Right lobe of liver (tissue), 4 donors: ENCODE results near the gene CBFA2T2.

ENCODE experiments used
- POLR2A ChIP-seq: fragments of 450-650 bp; IDR thresholded peaks from one replicate; pipeline ENCODE4 v1.6.1; 2017; ENCODE audit warnings: antibody characterized with exemption, mild to moderate bottlenecking
- TF ChIP-seq, protein P1 (sequence below), 4 donors: fragments of 200-600 bp in 3 of 4; fragments of 450-650 bp in 1 of 4; IDR thresholded peaks; one replicate each; pipeline versions ENCODE4 v1.5.1 to v1.8.0; 2016 to 2022; ENCODE audit warnings: antibody characterized with exemption in 4 of 4, mild to moderate bottlenecking in 2 of 4
- donor health status: DM: no; HTN: no; CAD: no.
- donor health status: DM: no; HTN: no; CAD: no.
- donor health status: DM: no; HTN: yes; CAD: no.

DNA sequence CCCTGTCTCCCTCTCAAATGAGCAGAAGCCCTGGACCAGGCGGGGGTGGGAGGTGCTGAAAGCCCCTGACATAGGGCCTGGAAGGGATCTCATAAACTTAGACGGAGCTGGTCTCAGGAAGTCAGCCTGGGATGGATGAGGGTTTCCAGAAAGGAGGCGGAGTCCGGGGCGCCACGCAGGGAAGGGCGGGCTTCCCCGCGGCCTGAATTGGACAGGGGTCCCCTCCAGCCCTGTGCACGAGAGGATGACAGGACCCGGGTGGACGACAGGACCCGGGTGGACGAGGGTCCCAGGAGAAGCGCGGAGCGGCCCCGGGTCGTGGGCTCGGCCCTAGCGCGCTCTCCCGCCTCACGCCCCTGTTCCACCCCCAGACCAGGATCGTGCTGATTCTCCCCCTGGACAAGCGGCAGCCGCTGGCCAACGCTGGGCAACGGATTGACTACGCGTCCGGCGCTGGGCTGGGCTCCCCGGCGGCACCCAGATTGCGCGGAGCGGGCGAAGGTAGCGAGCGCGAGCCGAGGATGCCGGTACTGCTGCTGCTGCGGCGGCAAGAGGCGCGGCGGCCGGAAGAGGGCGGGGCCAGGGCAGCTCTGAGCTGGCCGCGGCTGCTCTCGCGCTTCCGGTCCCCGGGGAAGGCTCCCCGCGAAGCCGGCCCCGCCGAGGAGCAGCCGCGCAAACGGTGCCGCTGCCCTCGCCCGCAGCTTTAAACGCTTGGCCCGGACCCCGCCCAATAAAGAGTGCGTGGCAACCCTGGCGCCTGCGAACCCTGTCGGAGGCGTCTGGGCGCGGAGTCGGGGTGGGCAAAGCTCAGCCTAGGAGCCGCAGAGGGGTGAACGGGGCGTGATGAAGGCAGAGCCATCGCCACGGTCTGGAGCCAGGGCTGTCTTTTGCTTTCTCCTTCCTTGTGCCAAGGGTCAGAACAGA is 173.5 kb downstream of the CBFA2T2 start:
- peak; percentile 87 for TF ChIP-seq POLR2A
- TF ChIP-seq, protein P1, sequence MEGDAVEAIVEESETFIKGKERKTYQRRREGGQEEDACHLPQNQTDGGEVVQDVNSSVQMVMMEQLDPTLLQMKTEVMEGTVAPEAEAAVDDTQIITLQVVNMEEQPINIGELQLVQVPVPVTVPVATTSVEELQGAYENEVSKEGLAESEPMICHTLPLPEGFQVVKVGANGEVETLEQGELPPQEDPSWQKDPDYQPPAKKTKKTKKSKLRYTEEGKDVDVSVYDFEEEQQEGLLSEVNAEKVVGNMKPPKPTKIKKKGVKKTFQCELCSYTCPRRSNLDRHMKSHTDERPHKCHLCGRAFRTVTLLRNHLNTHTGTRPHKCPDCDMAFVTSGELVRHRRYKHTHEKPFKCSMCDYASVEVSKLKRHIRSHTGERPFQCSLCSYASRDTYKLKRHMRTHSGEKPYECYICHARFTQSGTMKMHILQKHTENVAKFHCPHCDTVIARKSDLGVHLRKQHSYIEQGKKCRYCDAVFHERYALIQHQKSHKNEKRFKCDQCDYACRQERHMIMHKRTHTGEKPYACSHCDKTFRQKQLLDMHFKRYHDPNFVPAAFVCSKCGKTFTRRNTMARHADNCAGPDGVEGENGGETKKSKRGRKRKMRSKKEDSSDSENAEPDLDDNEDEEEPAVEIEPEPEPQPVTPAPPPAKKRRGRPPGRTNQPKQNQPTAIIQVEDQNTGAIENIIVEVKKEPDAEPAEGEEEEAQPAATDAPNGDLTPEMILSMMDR (IDR thresholded peaks at IDR 0.05) = no peak
